Eye (tissue), 1 donor: ENCODE results near the gene RFX7.

Experiments
- DNase-seq: peaks from one replicate; pipeline ENCODE4 v3.0.0-alpha.2; 2015

The RFX7 gene

GRCh38 chr15:56102441-56102840 is 141.2 kb downstream of the RFX7 start:
- DNase-seq: peak; percentile 10

DNA sequence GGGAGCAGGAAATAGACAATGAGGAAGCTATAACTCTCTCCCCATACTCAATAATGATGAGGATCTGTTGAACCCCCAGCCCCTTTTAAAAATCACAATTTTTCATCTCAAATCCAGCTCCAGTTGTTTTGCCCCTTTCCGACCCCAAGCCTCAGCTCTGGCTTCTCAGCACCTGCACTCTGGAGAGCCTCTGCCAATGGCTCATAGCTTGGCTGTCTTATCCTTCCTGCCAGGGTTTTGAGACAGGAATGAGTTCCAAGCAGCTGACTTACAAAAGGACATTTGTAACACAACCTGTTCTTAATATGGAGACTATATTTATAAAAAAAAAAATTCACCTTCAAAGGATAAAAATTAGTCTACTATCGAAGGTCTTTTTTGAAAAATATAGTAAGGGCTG is 144.4 kb downstream of the RFX7 start:
- DNase-seq: no peak

DNA sequence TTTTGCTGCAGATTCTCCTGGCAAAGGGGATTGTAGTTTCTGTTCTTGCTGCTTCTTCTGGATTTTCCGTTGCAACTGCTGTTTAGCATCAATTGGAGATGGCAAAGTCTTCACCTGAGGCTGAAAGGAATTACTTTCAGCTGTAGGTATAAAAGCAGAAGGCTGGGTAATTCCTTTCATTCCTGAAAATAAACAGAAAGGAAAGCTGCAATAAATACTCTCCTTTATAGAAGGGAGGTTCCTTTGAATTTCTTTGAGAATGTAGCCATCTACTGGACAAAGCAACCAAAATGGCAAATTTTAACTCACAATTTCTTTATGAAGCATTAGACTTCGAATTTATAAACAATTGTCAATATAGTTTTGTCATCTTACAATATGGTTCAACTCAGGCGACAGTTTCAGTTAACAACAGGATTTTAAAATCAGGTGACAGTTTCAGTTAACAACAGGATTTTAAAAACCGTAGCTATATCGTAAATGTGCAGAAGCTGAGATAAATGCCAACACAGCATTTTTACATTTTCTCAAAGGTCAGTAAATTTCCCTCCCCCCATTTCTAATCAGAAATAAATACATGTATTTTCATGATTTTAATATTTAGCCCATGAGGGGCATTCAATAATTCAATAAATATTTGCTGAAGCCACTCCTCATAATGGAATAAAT is 145.3 kb downstream of the RFX7 start:
- no peak for DNase-seq

DNA sequence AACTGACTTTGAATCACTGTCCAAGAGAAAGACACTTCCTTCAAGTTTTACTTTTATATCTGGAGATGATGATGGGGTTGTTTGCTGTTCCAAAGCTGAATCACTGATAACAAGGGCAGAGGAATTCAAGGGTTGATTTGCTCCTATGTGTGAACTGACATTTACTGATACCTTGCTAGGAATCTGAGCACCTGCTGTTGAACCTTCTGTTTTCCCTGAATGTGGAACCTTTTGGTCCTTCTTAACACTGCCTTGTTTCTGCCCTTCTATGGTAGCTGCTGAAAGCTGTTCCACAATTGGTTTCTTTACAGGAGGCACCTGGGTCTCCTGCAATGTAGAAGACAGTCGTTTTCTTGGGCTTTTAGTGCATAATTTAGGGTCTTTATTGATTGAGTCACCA is 148.3 kb downstream of the RFX7 start:
- no peak for DNase-seq

GRCh38 chr15:56094171-56094570 is 149.5 kb downstream of the RFX7 start:
- DNase-seq: no peak

DNA sequence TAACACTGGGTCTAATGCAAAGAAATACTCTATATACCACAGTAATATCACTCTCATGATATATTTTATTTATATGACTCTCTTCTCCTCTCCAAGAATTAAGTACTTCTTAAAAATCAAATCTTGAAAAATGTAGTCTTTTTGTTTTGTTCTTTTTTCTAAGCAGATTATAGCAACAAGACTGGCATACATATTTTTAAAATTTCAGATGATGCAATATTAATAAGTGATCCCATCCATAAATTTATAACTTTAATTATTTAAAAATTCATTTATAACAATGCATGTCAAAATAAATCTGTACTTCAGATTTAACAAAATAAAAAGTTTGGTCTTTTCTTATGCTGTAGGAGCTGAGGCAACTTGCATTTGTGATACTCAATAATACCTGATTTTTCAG is 155.3 kb downstream of the RFX7 start:
- DNase-seq: no peak

DNA sequence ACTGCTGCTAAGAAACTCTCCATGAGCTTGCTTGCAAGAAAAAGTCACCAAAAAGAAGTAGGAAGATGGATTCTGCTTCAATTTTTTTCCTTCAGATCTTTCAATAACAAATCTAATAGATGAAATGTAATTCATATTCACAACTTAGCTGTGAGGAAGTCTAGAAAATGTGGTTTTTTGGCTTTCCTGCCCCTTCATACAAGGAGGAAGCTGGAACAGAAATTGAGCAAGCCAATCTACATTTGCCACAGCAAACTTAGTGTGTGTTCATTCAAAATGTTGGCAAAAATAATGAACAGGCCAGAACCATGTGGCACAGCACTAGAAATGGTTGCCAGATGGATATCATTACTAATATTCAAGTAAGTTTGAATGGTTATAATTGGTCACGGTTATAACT is 157.1 kb downstream of the RFX7 start:
- no peak for DNase-seq

GRCh38 chr15:56082263-56082761 is 161.4 kb downstream of the RFX7 start:
- DNase-seq: no peak

DNA sequence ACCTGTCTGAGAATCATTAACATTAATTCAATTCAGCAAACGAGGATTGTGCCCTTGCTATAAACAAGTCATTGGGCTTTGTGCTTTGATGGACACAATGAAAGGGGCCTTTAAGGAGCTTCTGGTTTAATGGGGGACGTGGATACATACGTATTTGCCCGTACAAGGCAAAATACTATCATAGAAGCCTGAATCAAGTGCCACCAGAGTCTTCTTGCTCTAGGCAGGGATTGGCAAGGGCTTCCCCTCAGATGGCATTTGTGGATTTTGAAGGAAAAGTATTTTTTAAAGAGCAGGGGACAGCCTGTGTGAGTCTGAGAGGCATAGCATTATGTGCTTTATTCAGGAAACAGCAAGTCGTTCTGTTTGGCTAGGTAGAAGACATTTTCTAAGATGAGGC is 166.6 kb downstream of the RFX7 start:
- DNase-seq: no peak

DNA sequence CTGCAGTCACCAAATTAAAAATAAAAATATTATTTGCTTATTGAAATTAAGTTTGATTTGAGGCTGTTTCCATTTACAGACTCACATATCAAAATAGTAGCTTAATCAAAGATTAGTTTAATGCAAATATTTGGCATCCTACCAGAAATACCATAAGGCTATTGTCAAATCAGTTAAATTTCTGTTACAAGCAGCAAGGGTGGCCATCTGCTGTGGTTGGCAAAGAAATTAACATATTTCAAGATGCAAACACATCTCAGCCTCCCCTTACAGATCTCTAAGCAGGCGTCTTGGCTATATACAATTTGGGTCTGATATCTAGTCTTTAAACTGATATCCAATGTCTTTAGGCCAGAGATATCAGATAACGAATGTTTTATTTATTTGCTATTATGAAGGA is 167.0 kb downstream of the RFX7 start:
- no peak for DNase-seq

DNA sequence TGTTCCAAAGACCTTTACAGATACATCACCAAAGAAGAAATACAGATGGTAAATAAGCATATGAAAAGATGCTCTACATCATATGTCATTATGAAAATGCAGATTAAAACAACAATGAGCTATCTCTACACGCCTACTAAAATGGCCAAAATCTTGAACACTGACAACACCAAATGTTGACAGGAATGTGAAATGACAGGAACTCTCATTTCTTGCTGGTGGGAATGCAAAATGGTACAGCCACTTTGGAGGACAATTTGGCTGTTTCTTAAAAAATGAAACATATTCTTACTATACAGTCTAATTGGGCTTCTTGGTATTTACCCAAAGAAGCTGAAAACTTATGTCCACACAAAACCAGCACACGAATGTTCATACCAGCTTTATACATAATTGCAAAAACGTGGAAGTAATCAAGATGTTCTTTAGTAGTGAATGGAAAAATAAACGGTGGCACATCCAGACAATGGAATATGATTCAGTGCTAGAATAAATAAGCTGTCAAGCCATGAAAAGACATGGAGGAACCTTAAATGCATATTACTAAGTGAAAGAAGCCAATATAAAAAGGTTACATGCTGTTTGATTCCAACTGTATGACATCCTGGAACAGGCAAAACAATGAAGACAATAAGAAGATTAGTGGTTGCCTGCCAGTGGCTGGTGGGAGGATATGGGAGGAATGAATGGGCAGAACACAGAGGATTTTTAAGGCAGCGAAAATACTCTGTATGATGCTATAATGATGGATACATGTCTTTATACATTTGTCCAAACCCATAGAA is 169.0 kb downstream of the RFX7 start:
- DNase-seq: no peak

- no peak for DNase-seq
Measured at GRCh38 chr15:56064152-56064551, 179.5 kb downstream of the RFX7 start.

- no peak for DNase-seq
Measured at GRCh38 chr15:56059716-56060115, 184.0 kb downstream of the RFX7 start.

DNA sequence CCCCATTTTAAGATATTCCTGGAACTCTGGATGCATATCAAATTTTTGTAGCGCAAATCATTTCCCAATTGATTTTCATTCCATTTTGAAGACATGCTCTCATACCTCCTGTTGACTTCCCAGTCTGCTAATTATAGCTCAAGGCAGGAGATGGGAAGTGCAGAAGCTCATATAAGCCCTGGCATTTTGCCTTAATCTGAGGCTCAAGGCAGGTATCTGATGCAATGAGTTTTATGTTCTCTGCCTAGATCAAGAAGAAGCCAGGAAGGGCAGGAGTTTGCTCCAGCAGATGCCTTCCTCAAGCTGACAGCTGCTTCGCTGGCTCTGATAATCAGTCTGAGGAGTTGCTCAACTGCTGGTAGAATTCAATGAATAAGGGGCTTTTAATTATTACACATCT is 184.7 kb downstream of the RFX7 start:
- no peak for DNase-seq

DNA sequence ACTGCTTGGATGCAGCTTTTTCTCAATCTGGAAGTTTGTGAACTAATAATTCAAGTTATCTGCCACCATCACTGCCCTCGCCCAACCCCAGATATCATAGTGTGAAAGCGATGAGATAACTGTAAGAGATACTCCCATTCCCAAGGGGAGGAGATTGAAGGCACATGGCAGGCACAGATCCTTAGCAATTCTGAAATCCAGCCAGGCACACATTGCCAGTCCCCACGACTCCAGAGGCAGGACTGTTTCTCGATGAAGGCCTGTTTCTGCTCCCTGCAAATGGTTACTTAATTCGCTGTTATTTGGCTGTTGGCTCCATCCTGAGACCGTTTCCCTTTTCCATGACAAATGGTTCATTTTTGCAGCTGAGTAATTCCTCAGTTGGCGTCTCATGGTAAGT is 187.1 kb downstream of the RFX7 start:
- no peak for DNase-seq

- no peak for DNase-seq
Measured at GRCh38 chr15:56053046-56053400, 190.7 kb downstream of the RFX7 start.

GRCh38 chr15:56052395-56053045 is 191.2 kb downstream of the RFX7 start:
- DNase-seq: peak; percentile 43

DNA sequence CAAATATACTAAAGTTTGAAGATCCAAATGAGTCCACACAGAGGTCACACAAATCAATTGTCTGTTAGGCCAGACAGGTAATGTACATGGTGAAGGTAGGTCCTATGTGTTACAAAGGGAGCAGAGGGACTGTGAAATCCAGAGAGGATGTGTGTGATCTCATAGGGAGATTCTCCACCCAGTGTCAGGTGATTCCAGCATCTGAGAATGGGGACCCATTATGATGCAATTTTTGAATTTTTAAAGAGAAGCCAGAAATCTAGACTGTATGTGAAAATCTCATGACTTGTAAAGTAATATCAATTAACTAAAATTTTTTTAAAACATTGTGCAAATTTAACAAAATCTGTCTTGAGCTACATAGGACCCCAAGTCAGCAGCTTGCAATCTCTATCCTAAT is 192.0 kb downstream of the RFX7 start:
- no peak for DNase-seq

DNA sequence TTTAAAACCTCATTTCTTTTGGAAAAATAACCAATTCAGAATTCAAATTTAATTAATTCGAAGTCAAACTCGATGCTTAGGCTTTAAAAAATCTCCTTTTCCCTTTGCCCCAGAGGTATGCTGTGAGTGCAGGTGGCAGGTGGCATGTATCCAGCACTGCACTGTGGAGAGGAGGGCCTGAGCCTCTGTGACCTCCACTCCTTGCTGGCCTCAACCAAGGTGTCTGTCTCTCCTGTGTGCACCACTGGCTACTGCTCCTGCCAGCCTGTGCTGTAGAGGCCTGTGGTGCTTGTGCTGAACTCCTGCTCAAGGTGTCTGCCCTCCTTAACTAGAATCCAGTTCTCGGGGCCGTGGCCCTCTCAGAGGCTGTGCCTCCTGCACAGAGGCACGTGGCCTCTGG is 194.1 kb downstream of the RFX7 start:
- DNase-seq: no peak

GRCh38 chr15:56047354-56047753 is 196.3 kb downstream of the RFX7 start:
- no peak for DNase-seq

- DNase-seq: no peak
Measured at GRCh38 chr15:56045068-56045748, 198.5 kb downstream of the RFX7 start.

DNA sequence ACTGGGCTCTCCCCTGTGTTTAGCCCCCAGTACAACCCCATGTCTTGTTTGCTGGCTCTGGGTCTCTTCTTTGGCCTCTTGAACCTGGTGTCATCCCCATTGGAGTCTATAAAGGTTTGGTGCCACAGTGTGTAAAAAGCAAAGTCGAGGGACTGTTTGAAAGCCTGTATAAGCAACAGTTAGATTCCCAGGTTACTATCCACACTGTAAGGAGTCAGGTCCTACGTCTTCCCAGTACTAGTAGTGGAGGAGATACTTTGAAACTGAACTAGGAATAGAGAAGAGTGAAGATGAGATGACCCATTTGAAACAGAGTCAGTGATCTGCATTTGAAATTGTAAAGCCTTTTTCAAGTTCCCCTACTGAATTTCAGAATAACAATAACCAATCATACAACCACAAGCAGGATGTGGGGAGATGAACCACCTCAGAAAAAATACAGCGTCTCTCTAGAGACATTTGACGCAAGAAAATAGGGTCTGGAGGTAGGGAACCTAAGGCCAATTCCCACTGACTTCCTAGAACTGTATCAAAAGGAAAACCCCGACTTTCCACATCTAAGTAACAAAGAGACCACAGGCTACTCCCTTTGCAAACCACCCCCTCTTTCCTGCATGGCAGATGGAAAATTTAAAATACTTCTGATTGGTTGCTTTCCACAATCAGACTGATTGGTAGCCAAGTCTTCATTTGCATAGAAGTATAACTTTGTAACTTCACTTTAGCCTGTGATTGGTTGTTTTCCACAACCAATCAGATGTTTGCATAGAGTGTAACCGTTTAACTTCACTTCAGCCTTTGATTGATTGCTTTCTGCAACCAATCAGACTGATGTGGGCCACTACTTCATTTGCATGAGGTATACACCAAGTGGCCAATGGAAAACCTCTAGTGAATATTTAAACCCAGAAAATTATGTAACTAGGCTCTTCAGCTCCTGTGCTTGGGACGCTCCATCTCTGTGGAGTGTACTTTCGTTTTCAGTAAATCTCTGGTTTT is 200.4 kb downstream of the RFX7 start:
- DNase-seq: no peak
